ENCODE measurements around the gene TLX1. TPM values are rescaled to one million over a fixed set of nuclear protein-coding genes. Genes with fewer than 3 reads are reported as not detected.
A peak's percentile ranks its signal among the peaks of the same experiment; 100 is the strongest.

TLX1 gene
- total RNA-seq (not detected), polyA plus RNA-seq (under 1 TPM in 1 of 2 donors, not detected in 1; 0.13 TPM)
- long read RNA-seq, donor 1 = 0 reads
- long read RNA-seq, donor 2 = 0 reads

DNA sequence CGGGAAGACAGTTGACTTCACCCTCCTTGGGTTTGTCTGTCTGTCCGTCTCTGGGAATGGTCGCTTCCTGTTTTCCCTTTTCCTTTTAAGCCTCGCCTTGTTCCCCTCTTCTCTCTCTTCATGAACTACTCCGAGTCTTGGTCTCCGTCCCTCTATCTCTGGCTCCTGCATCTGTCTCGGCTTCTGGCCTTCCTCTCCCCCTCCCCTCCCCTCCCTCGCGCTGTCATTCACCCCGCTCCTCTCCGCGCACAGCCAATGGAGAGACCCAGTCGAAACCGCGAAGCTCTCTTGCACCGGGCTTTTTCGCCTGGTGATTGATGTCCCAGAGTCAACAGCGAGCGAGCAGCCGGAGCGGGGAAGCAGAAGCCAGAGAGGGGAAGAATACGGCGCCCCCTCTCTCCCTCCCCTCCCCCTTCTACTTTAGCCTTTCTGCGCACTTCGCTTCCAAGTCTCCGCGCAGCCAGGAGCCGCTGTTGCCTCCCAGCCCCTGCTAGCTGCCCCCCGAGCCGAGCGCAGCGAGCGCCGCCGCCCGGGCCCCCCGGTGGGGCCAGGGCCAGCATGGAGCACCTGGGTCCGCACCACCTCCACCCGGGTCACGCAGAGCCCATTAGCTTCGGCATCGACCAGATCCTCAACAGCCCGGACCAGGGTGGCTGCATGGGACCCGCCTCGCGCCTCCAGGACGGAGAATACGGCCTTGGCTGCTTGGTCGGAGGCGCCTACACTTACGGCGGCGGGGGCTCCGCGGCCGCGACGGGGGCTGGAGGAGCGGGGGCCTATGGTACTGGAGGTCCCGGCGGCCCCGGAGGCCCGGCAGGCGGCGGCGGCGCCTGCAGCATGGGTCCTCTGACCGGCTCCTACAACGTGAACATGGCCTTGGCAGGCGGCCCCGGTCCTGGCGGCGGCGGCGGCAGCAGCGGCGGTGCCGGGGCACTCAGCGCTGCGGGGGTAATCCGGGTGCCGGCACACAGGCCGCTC is at the start of gene TLX1:
TLX1 (plus strand) TSS at position 317 of the 978 bp plus-strand sequence; CDS start at position 559, 242 bp downstream.
- no peak for ATAC-seq (ENCODE audit: low FRiP score)

DNA sequence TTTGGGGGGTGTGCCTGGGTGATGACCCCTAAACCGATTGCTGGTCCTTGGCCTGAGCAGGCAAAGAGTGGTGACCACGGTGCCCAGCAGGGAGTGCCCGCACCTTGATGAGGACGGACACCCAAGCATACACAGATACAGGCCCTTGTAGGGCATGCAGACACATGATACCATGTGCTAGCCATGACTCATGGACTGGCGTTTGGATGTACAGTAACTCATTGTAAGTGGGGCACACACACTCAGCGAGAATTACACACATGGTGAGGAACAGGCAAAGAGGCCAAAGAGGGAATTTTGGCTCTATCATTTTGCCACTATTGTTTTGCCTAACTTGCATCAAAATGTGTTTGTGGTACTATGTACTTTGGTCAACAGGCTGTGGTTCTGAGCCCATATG is 45.3 kb upstream of the TLX1 start:
- Histone ChIP-seq H3K27me3 (ENCODE audit: control insufficient read depth in 1 of 2, insufficient read depth in 2 of 2, low read length in 1 of 2) (peaks cover 0 to 3% of the 10 kb centered on the region in 2 donors), H3K4me3 (ENCODE audit: low read length in 2 of 2) (no peak overlapping the region), H3K4me1 (ENCODE audit: control insufficient read depth in 1 of 2, insufficient read depth in 2 of 2, low read length in 2 of 2) (no peaks in the 10 kb centered on the region), H3K27ac (ENCODE audit: low read depth in 1 of 2, low read length in 2 of 2) (no peak overlapping the region), H3K9me3 (ENCODE audit: control insufficient read depth, low read length) (peaks cover 3% of the 10 kb centered on the region), H3K36me3 (ENCODE audit: control insufficient read depth in 1 of 2, insufficient read depth in 2 of 2, low read length in 1 of 2) (no peaks in the 10 kb centered on the region)
- intact Hi-C loops (cut with DNase I) = no loop called here
- 75 to 79% methylated on average over 6 of the region's 6 CpGs for WGBS, 2 donors
- no peak for ATAC-seq (ENCODE audit: low FRiP score)
- no peak for DNase-seq

More for the DNA sequence above, at the start of gene TLX1:
- Histone ChIP-seq H3K9me3 (ENCODE audit: control insufficient read depth, low read length) (no peaks in the 10 kb centered on the region), H3K36me3 (ENCODE audit: control insufficient read depth in 1 of 2, insufficient read depth in 2 of 2, low read length in 1 of 2) (no peaks in the 10 kb centered on the region), H3K4me1 (ENCODE audit: control insufficient read depth in 1 of 2, insufficient read depth in 2 of 2, low read length in 2 of 2) (no peaks in the 10 kb centered on the region), H3K4me3 (ENCODE audit: low read length in 2 of 2) (peak within 1 kb of the TSS in 1 of 2 donors; percentile 3), H3K27me3 (ENCODE audit: control insufficient read depth in 1 of 2, insufficient read depth in 2 of 2, low read length in 1 of 2) (no peaks in the 10 kb centered on the region), H3K27ac (ENCODE audit: low read depth in 1 of 2, low read length in 2 of 2) (no peak within 1 kb of the TSS)
- intact Hi-C loops (cut with DNase I) = no loop called here
- 2 to 3% methylated on average over 69 to 83 of the region's 83 CpGs for WGBS, 2 donors
- DNase-seq = peak; percentile 45 to 78

DNA sequence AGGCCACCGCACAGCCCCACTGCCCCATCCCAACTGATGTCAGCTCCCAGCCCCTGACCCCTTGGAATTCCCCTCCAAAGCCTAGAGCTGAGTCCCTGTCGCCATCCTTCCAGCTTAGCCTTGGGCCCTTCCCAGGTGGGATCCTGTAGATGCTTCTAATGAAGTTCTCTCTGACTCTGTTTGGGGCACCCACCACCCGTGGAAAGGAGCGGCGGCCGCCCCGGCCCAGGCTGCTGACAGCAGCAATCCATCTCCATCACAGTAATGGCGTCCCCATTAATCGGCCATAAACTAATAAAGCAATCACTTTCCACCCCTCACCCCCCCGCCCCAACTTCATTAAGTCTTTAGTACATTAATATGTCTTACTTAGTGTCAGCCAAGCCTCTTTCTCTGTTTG is 43.7 kb upstream of the TLX1 start:
- intact Hi-C loops (cut with DNase I) = no loop called here
- Histone ChIP-seq H3K36me3 (ENCODE audit: control insufficient read depth in 1 of 2, insufficient read depth in 2 of 2, low read length in 1 of 2) (no peaks in the 10 kb centered on the region), H3K27ac (ENCODE audit: low read depth in 1 of 2, low read length in 2 of 2) (no peak overlapping the region), H3K27me3 (ENCODE audit: control insufficient read depth in 1 of 2, insufficient read depth in 2 of 2, low read length in 1 of 2) (peaks cover 0 to 3% of the 10 kb centered on the region in 2 donors), H3K4me1 (ENCODE audit: control insufficient read depth in 1 of 2, insufficient read depth in 2 of 2, low read length in 2 of 2) (no peaks in the 10 kb centered on the region), H3K9me3 (ENCODE audit: control insufficient read depth, low read length) (peaks cover 3% of the 10 kb centered on the region), H3K4me3 (ENCODE audit: low read length in 2 of 2) (no peak overlapping the region)
- 34 to 39% methylated on average over 10 of the region's 10 CpGs for WGBS, 2 donors
- no peak for DNase-seq
- ATAC-seq (ENCODE audit: low FRiP score) = no peak

DNA sequence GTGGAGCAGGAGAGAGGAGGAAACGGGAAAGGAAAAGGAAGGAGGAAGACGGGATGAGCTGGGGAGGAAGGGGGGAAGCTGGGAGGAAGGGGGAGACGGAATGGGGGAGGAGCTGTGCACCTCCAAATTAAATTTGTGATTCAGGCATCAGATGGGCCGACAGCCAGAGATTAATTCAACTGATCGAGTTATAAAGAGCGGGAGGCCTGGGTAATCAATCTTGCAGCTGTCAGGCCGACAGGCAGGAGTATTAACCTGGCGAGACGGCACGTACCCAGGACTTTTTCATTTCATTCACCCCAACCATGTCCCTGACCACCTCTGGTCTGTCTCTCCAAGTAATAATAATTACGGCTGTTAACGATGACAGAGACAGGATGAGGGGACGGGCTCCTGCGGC is 43.1 kb upstream of the TLX1 start:
- H3K4me1 ChIP-seq (ENCODE audit: control insufficient read depth in 1 of 2, insufficient read depth in 2 of 2, low read length in 2 of 2) = no peaks in the 10 kb centered on the region
- H3K36me3 ChIP-seq (ENCODE audit: control insufficient read depth in 1 of 2, insufficient read depth in 2 of 2, low read length in 1 of 2) = no peaks in the 10 kb centered on the region
- no peak overlapping the region for H3K4me3 ChIP-seq (ENCODE audit: low read length in 2 of 2)
- 29 to 36% methylated on average over 14 of the region's 14 CpGs for WGBS, 2 donors
- H3K27ac ChIP-seq (ENCODE audit: low read depth in 1 of 2, low read length in 2 of 2) = no peak overlapping the region
- peaks cover 0 to 1% of the 10 kb centered on the region in 2 donors for H3K27me3 ChIP-seq (ENCODE audit: control insufficient read depth in 1 of 2, insufficient read depth in 2 of 2, low read length in 1 of 2)
- intact Hi-C loops (cut with DNase I) = no loop called here
- ATAC-seq (ENCODE audit: low FRiP score) = no peak
- DNase-seq = no peak
- peaks cover under 1% of the 10 kb centered on the region for H3K9me3 ChIP-seq (ENCODE audit: control insufficient read depth, low read length)

DNA sequence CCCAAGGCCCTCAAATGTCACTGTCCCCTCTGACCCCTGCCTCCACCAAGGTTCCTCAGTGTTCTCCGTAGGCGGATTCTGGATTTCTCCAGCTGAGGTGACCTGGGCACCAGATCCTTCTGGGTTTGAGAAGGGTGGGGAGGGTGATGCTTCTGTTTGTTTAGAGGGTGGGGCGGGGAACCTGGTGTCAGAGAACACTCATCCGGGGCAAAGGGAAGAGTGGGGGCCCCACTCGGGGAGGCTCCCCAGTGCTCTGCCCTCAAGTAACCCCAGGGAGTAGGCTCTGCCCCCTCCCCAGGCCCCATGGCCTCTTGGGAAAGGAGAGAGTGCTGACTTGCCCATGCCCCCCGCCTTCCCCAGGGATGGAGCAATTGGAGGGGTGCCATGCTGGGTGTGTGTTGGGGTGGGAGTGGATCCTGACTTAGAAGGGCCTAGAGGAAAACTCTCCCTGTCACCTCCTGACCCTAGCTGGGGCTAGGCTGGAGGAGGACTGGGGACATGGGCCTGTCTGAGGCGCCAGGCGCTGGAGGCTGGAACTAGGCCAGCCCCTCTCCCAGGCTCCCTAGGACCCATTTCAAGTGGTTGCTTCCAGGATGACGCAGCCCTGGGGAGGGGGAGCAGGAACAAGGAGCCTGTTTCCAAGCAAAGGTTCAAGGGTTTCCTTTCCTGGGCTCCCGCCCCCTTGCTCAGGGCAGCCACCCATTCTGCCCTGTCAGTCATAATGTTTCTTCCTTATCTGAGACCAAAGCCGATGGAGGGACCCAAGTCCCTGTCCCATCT is 41.4 kb upstream of the TLX1 start:
- Histone ChIP-seq H3K9me3 (ENCODE audit: control insufficient read depth, low read length) (no peaks in the 10 kb centered on the region), H3K27ac (ENCODE audit: low read depth in 1 of 2, low read length in 2 of 2) (no peak overlapping the region), H3K27me3 (ENCODE audit: control insufficient read depth in 1 of 2, insufficient read depth in 2 of 2, low read length in 1 of 2) (no peaks in the 10 kb centered on the region), H3K4me3 (ENCODE audit: low read length in 2 of 2) (no peak overlapping the region), H3K36me3 (ENCODE audit: control insufficient read depth in 1 of 2, insufficient read depth in 2 of 2, low read length in 1 of 2) (no peaks in the 10 kb centered on the region), H3K4me1 (ENCODE audit: control insufficient read depth in 1 of 2, insufficient read depth in 2 of 2, low read length in 2 of 2) (no peaks in the 10 kb centered on the region)
- no peak for DNase-seq
- ATAC-seq (ENCODE audit: low FRiP score) = no peak
- intact Hi-C loops (cut with DNase I) = no loop called here
- 78 to 81% methylated on average over 11 of the region's 11 CpGs for WGBS, 2 donors

DNA sequence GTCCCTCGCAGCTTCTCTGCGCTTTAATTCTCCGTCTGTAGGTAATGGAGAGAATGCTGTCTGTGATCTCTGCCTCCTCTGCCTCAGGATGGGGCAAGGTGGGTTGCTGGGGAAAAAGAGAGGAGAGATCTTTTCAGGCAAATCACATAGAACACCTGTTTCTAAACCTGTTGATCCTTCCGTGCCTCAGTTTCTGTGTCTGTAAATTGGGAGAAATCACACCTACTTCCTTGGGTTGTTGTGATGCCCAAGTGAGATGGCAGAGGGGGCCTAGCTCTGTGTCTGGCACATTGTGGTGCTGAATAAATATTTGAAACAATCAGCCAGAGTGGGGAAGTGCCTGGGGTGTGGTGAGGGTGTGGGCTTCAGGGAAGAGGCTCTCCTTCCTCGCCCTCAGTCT is 40.5 kb upstream of the TLX1 start:
- no peak for ATAC-seq (ENCODE audit: low FRiP score)
- no peak overlapping the region for H3K27ac ChIP-seq (ENCODE audit: low read depth in 1 of 2, low read length in 2 of 2)
- DNase-seq = no peak
- H3K36me3 ChIP-seq (ENCODE audit: control insufficient read depth in 1 of 2, insufficient read depth in 2 of 2, low read length in 1 of 2) = no peaks in the 10 kb centered on the region
- no peaks in the 10 kb centered on the region for H3K9me3 ChIP-seq (ENCODE audit: control insufficient read depth, low read length)
- intact Hi-C loops (cut with DNase I) = no loop called here
- no peaks in the 10 kb centered on the region for H3K27me3 ChIP-seq (ENCODE audit: control insufficient read depth in 1 of 2, insufficient read depth in 2 of 2, low read length in 1 of 2)
- WGBS, 2 donors = 83 to 89% methylated on average over 5 of the region's 5 CpGs
- H3K4me3 ChIP-seq (ENCODE audit: low read length in 2 of 2) = no peak overlapping the region
- no peaks in the 10 kb centered on the region for H3K4me1 ChIP-seq (ENCODE audit: control insufficient read depth in 1 of 2, insufficient read depth in 2 of 2, low read length in 2 of 2)

DNA sequence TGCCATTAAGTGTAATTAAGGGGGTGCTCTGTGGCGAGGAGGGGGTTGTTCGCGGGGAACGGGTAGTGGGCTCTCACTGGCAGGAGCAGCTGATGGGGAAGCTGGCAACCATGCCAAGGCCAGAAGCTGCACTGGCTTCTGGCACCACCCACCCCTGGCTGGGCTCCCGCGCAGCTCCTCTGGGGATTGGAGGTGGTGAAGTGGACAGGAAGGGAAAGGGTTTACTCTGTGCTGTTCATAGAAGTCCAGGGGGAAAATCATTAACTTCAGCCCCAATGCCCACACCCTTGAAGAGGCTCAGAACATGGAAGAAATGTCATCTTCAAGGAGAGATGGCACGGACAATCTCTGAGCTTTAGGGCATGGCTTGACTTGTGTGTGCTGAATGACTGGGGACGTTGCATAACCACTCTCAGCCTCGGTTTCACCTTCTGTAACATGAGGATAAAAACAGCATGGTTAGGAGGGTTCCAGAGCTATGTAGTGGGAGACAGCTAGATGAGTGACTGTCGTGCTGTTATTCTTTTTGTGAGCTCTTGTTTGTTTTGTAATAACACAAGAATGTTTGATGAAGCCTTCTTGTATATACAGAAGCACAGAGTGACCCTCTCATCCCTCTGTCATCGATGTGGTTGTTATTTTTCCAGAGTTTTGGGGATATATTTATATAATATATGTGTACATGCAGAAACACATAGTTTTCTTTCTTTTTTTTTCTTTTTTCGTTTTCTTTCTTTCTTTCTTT is 39.4 kb upstream of the TLX1 start:
- H3K9me3 ChIP-seq (ENCODE audit: control insufficient read depth, low read length) = no peaks in the 10 kb centered on the region
- H3K36me3 ChIP-seq (ENCODE audit: control insufficient read depth in 1 of 2, insufficient read depth in 2 of 2, low read length in 1 of 2) = no peaks in the 10 kb centered on the region
- DNase-seq (no peak), ATAC-seq (ENCODE audit: low FRiP score) (no peak)
- H3K27me3 ChIP-seq (ENCODE audit: control insufficient read depth in 1 of 2, insufficient read depth in 2 of 2, low read length in 1 of 2) = no peaks in the 10 kb centered on the region
- H3K4me3 ChIP-seq (ENCODE audit: low read length in 2 of 2) = no peak overlapping the region
- H3K27ac ChIP-seq (ENCODE audit: low read depth in 1 of 2, low read length in 2 of 2) = no peak overlapping the region
- H3K4me1 ChIP-seq (ENCODE audit: control insufficient read depth in 1 of 2, insufficient read depth in 2 of 2, low read length in 2 of 2) = no peaks in the 10 kb centered on the region
- 42 to 44% methylated on average over 12 of the region's 12 CpGs for WGBS, 2 donors
- intact Hi-C loops (cut with DNase I) = no loop called here

DNA sequence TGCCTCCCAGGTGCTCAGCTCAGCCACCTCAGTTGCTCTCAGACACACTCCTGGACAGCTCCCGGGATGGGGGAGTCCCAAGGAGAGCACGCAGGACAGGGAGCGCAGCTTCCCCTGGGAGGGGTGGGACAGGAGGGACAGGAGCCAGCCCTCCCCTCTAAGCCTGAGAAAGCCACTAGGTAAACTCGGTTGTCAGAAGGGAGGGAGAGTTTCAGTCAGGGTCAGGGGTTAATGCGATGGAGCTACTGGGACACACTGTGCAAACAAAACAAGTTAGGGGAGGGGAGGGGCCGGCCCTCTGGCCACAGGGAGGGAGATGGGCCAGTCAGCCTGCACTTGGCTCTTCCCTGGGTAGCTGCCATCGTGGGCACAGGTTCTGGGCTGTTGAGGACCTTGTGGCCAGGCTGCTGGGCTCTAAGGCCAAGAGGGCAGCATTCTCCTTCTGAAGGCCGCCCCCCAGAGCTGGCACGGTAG is 38.2 kb upstream of the TLX1 start:
- DNase-seq (no peak), ATAC-seq (ENCODE audit: low FRiP score) (no peak)
- no peaks in the 10 kb centered on the region for H3K27me3 ChIP-seq (ENCODE audit: control insufficient read depth in 1 of 2, insufficient read depth in 2 of 2, low read length in 1 of 2)
- intact Hi-C loops (cut with DNase I) = no loop called here
- WGBS, 2 donors = 31 to 36% methylated on average over 9 of the region's 9 CpGs
- no peaks in the 10 kb centered on the region for H3K9me3 ChIP-seq (ENCODE audit: control insufficient read depth, low read length)
- H3K4me3 ChIP-seq (ENCODE audit: low read length in 2 of 2) = no peak overlapping the region
- no peaks in the 10 kb centered on the region for H3K4me1 ChIP-seq (ENCODE audit: control insufficient read depth in 1 of 2, insufficient read depth in 2 of 2, low read length in 2 of 2)
- no peak overlapping the region for H3K27ac ChIP-seq (ENCODE audit: low read depth in 1 of 2, low read length in 2 of 2)
- H3K36me3 ChIP-seq (ENCODE audit: control insufficient read depth in 1 of 2, insufficient read depth in 2 of 2, low read length in 1 of 2) = no peaks in the 10 kb centered on the region
